Measurements from ENCODE around the gene GPR21.

Gene GPR21

GRCh38 chr9:123046406-123047195 lies 13.1 kb downstream of the GPR21 start:
- no peak overlapping the region for H2AFZ ChIP-seq (ENCODE audit: low read length)
- no peaks in the 10 kb centered on the region; the same call in 1 of the 2 replicates for H3K36me3 ChIP-seq (replicated peaks; ENCODE audit: insufficient read depth, low read length)
- TF ChIP-seq EZH2 (optimal IDR thresholded peaks at IDR 0.05; ENCODE audit: low read depth, low read length), result no peak
- TF ChIP-seq, protein P1, sequence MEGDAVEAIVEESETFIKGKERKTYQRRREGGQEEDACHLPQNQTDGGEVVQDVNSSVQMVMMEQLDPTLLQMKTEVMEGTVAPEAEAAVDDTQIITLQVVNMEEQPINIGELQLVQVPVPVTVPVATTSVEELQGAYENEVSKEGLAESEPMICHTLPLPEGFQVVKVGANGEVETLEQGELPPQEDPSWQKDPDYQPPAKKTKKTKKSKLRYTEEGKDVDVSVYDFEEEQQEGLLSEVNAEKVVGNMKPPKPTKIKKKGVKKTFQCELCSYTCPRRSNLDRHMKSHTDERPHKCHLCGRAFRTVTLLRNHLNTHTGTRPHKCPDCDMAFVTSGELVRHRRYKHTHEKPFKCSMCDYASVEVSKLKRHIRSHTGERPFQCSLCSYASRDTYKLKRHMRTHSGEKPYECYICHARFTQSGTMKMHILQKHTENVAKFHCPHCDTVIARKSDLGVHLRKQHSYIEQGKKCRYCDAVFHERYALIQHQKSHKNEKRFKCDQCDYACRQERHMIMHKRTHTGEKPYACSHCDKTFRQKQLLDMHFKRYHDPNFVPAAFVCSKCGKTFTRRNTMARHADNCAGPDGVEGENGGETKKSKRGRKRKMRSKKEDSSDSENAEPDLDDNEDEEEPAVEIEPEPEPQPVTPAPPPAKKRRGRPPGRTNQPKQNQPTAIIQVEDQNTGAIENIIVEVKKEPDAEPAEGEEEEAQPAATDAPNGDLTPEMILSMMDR (IDR thresholded peaks at IDR 0.05; ENCODE audit: low read length), result no peak
- TF ChIP-seq EZH2phosphoT487 (IDR thresholded peaks at IDR 0.05; ENCODE audit: low read length), result no peak
- H4K20me1 ChIP-seq (ENCODE audit: insufficient read depth, low read length), result no peaks in the 10 kb centered on the region
- H3K27ac ChIP-seq (ENCODE audit: low read length), result no peak overlapping the region
- DNase-seq, result no peak
- H3K9me3 ChIP-seq (replicated peaks; ENCODE audit: insufficient read depth, low read length), result no peaks in the 10 kb centered on the region
- no peaks in the 10 kb centered on the region for H3K79me2 ChIP-seq (ENCODE audit: low read length)
- no peaks in the 10 kb centered on the region for H3K27me3 ChIP-seq (replicated peaks; ENCODE audit: insufficient read depth, low read length)
- no peak overlapping the region for H3K4me2 ChIP-seq (ENCODE audit: low read depth, low read length)
- H3F3A ChIP-seq (ENCODE audit: insufficient read depth, low read length), result no peaks in the 10 kb centered on the region
- H3K4me3 ChIP-seq (ENCODE audit: low read length), result no peak overlapping the region
- H3K9ac ChIP-seq (ENCODE audit: low read length), result no peak overlapping the region
- H3K9me2 ChIP-seq (replicated peaks; ENCODE audit: insufficient read depth, low read length), result no peaks in the 10 kb centered on the region
- no peaks in the 10 kb centered on the region for H3K4me1 ChIP-seq (ENCODE audit: low read length)

DNA sequence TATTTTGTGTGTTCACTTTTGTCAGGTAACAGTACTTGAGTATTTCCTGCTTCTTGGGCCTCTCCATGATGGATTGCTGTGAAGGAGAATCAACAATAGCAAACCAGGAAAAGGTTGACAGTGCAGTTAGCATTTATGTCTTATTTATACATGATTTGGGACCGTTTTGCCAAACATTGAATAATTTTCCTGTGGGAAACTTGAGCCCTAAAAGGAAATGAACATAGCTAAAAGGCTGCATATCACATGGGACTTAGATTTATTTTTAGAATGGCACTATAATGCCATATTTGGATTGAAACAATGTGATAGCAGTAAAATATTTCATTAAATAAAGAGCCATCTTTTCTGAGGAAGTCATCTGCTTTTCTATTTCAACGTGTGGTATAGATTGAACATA lies 15.3 kb downstream of the GPR21 start:
- Histone ChIP-seq H3K9ac (ENCODE audit: low read length) (no peak overlapping the region), H3K27ac (ENCODE audit: low read length) (no peak overlapping the region), H3K27me3 (replicated peaks; ENCODE audit: insufficient read depth, low read length) (no peaks in the 10 kb centered on the region), H3K4me2 (ENCODE audit: low read depth, low read length) (no peak overlapping the region), H3K9me2 (replicated peaks; ENCODE audit: insufficient read depth, low read length) (no peaks in the 10 kb centered on the region), H3K79me2 (ENCODE audit: low read length) (no peaks in the 10 kb centered on the region), H3K36me3 (replicated peaks; ENCODE audit: insufficient read depth, low read length) (no peaks in the 10 kb centered on the region), H2AFZ (ENCODE audit: low read length) (no peak overlapping the region), H4K20me1 (ENCODE audit: insufficient read depth, low read length) (no peaks in the 10 kb centered on the region), H3K4me1 (ENCODE audit: low read length) (peaks cover 4% of the 10 kb centered on the region; the same call in 1 of the 2 replicates), H3F3A (ENCODE audit: insufficient read depth, low read length) (no peaks in the 10 kb centered on the region), H3K4me3 (ENCODE audit: low read length) (no peak overlapping the region), H3K9me3 (replicated peaks; ENCODE audit: insufficient read depth, low read length) (no peaks in the 10 kb centered on the region)
- DNase-seq, result no peak
- TF ChIP-seq, protein P1 (IDR thresholded peaks at IDR 0.05; ENCODE audit: low read length), result no peak

DNA sequence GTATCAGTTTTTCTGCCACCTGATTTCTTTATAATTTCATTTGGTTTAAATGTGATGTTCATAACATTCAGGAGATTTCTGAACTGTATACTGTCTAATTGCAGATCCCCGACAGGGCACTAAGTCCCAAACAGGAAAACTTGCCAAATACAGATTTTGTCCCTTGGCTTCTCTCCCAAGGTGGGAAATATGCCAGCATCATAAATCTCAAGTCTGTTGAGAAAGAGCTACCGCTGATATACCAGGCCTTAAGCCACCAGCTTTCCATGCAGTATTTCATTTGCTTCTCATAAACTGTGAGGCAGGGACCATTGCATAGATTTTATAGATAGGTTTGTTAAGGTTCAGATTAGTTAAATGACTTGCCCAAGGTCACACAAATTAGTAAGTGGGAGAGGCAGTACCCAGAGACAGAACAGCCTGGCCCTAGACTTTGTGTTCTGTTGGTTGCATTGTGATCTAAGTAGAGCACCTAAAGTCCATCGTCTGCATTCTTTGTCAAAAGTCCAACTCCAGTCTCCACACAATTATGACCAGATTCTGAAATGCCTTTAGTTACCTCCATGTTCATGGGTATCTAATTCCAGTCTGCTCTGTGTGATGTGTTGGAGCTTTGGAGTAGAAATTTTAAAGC lies 16.2 kb downstream of the GPR21 start:
- DNase-seq, result no peak
- no peak overlapping the region for H3K9ac ChIP-seq (ENCODE audit: low read length)
- H3K27me3 ChIP-seq (replicated peaks; ENCODE audit: insufficient read depth, low read length), result no peaks in the 10 kb centered on the region
- H3K4me2 ChIP-seq (ENCODE audit: low read depth, low read length), result no peak overlapping the region
- H3K9me3 ChIP-seq (replicated peaks; ENCODE audit: insufficient read depth, low read length), result no peaks in the 10 kb centered on the region
- H3K4me3 ChIP-seq (ENCODE audit: low read length), result no peak overlapping the region
- no peaks in the 10 kb centered on the region for H3K36me3 ChIP-seq (replicated peaks; ENCODE audit: insufficient read depth, low read length)
- no peaks in the 10 kb centered on the region for H3F3A ChIP-seq (ENCODE audit: insufficient read depth, low read length)
- no peaks in the 10 kb centered on the region for H3K79me2 ChIP-seq (ENCODE audit: low read length)
- H3K4me1 ChIP-seq (ENCODE audit: low read length), result peaks cover 6% of the 10 kb centered on the region; the same call in 1 of the 2 replicates
- H2AFZ ChIP-seq (ENCODE audit: low read length), result no peak overlapping the region
- H3K9me2 ChIP-seq (replicated peaks; ENCODE audit: insufficient read depth, low read length), result no peaks in the 10 kb centered on the region
- TF ChIP-seq, protein P1 (IDR thresholded peaks at IDR 0.05; ENCODE audit: low read length), result no peak
- no peak for TF ChIP-seq EZH2 (optimal IDR thresholded peaks at IDR 0.05; ENCODE audit: low read depth, low read length)
- no peak for TF ChIP-seq EZH2phosphoT487 (IDR thresholded peaks at IDR 0.05; ENCODE audit: low read length)
- H4K20me1 ChIP-seq (ENCODE audit: insufficient read depth, low read length), result no peaks in the 10 kb centered on the region
- no peak overlapping the region for H3K27ac ChIP-seq (ENCODE audit: low read length)

All from MM.1S (cell line).